Nephron (organoid): ENCODE results near the gene TPK1.

Source experiments
- H3K27ac Mint-ChIP-seq, 3 experiments: 2 replicates each; pipeline ENCODE4 v1.8.0; 2020; ENCODE audit warnings: mixed read lengths in 3 of 3, mild to moderate bottlenecking in 2 of 3, moderate library complexity in 1 of 3
- H3K27me3 Mint-ChIP-seq: 2 replicates; pipeline ENCODE4 v1.8.0; 2021; ENCODE audit warnings: low read depth, mild to moderate bottlenecking, moderate library complexity, mixed read lengths
- H3K36me3 Mint-ChIP-seq: 2 replicates; pipeline ENCODE4 v1.8.0; 2020; ENCODE audit warnings: low read depth, mixed read lengths
- H3K4me1 Mint-ChIP-seq: 2 replicates; pipeline ENCODE4 v1.8.0; 2020; ENCODE audit warnings: mixed read lengths
- H3K4me3 Mint-ChIP-seq, 3 experiments: 2 replicates each; pipeline ENCODE4 v1.8.0; 2020; ENCODE audit warnings: mild to moderate bottlenecking in 3 of 3, mixed read lengths in 3 of 3, moderate library complexity in 2 of 3
- H3K9me3 Mint-ChIP-seq: 2 replicates; pipeline ENCODE4 v1.8.0; 2020; ENCODE audit warnings: mixed read lengths
- TF ChIP-seq, protein P1 (sequence below), 3 experiments: fragments of 200-600 bp; sonication (generic); IDR thresholded peaks; one replicate each; pipeline ENCODE4 v1.5.0; 2021; ENCODE audit warnings: antibody characterized with exemption in 3 of 3; ENCODE audit not compliant: unreplicated experiment in 3 of 3

TPK1 gene

DNA sequence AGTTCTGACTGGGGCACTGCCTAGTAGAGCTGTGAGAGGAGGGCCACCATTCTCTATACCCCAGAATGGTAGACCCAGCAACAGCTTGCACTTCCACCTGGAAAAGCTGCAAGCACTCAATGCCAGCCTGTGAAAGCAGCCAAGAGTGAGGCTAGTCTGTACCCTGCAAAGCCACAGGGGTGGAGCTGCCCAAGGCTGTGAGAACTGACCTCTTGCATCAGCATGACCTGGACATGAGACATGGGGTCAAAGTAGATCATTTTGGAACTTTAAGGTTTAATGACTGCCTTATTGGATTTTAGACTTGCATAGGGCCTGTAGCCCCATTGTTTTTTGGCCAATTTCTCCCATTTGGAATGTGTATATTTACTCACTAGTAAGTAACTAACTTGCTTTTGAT is 206.3 kb downstream of the TPK1 start:
- H3K4me1 Mint-ChIP-seq, result no peaks in the 10 kb centered on the region
- no peak overlapping the region for H3K4me3 Mint-ChIP-seq
- no peak overlapping the region for H3K27ac Mint-ChIP-seq
- H3K27me3 Mint-ChIP-seq, result no peaks in the 10 kb centered on the region
- H3K9me3 Mint-ChIP-seq, result peaks cover 5% of the 10 kb centered on the region
- H3K36me3 Mint-ChIP-seq, result peaks cover 5% of the 10 kb centered on the region
- TF ChIP-seq, protein P1, sequence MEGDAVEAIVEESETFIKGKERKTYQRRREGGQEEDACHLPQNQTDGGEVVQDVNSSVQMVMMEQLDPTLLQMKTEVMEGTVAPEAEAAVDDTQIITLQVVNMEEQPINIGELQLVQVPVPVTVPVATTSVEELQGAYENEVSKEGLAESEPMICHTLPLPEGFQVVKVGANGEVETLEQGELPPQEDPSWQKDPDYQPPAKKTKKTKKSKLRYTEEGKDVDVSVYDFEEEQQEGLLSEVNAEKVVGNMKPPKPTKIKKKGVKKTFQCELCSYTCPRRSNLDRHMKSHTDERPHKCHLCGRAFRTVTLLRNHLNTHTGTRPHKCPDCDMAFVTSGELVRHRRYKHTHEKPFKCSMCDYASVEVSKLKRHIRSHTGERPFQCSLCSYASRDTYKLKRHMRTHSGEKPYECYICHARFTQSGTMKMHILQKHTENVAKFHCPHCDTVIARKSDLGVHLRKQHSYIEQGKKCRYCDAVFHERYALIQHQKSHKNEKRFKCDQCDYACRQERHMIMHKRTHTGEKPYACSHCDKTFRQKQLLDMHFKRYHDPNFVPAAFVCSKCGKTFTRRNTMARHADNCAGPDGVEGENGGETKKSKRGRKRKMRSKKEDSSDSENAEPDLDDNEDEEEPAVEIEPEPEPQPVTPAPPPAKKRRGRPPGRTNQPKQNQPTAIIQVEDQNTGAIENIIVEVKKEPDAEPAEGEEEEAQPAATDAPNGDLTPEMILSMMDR (IDR thresholded peaks at IDR 0.05; ENCODE audit: unreplicated experiment in 3 of 3), result no peak

DNA sequence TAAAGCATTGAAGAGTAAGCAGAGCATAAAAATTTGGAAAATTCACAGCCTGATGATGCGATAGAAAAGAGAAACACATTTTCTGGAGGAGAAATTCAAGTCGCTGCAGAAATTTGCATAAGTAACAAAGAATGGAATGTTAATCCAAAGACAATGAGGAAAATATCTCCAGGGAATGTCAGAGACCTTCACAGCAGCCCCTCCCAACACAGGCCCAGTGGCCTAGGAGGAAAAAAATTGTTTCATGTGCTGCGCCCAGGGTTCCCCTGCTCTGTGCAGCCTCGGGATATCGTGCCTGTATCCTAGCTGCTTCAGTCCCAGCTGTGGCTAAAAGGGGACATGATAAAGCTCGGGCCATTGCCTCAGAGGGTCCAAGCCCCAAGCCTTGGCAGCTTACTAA is 206.8 kb downstream of the TPK1 start:
- Mint-ChIP-seq H3K27me3 (no peaks in the 10 kb centered on the region), H3K36me3 (peaks cover 5% of the 10 kb centered on the region), H3K9me3 (peaks cover 5% of the 10 kb centered on the region), H3K4me1 (no peaks in the 10 kb centered on the region), H3K4me3 (no peak overlapping the region), H3K27ac (no peak overlapping the region)
- TF ChIP-seq, protein P1 (IDR thresholded peaks at IDR 0.05; ENCODE audit: unreplicated experiment in 3 of 3), result no peak

DNA sequence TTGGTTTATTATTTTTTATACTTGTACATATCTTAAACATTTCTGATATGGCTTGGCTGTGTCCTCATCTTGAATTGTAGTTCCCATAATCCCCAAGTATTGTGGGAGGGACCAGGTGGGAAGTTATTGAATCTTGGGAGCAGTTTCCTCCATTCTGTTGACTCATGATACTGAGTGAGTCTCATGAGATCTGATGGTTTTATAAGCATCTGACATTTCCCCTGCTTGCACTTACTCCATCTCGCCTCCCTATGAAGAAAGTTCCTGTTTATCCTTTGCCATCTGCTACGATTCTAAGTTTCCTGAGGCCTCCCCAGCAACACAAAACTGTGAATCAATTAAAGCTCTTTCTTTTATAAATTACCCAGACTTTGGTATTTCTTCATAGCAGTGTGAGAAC is 207.7 kb downstream of the TPK1 start:
- Mint-ChIP-seq H3K4me3 (no peak overlapping the region), H3K27ac (no peak overlapping the region), H3K9me3 (peaks cover 5% of the 10 kb centered on the region), H3K4me1 (no peaks in the 10 kb centered on the region), H3K36me3 (peaks cover 5% of the 10 kb centered on the region), H3K27me3 (no peaks in the 10 kb centered on the region)
- TF ChIP-seq, protein P1 (IDR thresholded peaks at IDR 0.05; ENCODE audit: unreplicated experiment in 3 of 3), result no peak

DNA sequence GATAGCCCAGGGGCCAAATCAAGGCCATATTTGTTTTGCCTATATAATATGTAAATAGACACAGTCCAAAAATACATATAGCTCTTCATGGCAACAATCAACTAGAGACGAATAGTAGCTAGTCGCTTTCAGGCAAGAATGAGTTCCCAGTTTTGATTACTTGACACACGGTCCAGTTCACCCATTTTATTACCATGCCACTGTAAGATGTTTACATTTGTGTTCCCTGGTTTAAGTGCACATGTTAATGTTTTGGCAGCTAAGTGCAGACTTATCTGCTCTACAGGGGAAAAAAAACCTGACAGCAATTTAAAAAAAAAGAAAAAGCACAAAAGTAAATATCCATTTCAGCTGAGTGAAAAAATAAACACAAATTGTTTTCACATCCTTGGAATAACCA is 213.1 kb downstream of the TPK1 start:
- no peak overlapping the region for H3K27ac Mint-ChIP-seq
- no peaks in the 10 kb centered on the region for H3K27me3 Mint-ChIP-seq
- no peaks in the 10 kb centered on the region for H3K4me1 Mint-ChIP-seq
- TF ChIP-seq, protein P1 (IDR thresholded peaks at IDR 0.05; ENCODE audit: unreplicated experiment in 3 of 3), result no peak
- H3K9me3 Mint-ChIP-seq, result peaks cover 3% of the 10 kb centered on the region
- peaks cover 5% of the 10 kb centered on the region for H3K36me3 Mint-ChIP-seq
- H3K4me3 Mint-ChIP-seq, result no peak overlapping the region

DNA sequence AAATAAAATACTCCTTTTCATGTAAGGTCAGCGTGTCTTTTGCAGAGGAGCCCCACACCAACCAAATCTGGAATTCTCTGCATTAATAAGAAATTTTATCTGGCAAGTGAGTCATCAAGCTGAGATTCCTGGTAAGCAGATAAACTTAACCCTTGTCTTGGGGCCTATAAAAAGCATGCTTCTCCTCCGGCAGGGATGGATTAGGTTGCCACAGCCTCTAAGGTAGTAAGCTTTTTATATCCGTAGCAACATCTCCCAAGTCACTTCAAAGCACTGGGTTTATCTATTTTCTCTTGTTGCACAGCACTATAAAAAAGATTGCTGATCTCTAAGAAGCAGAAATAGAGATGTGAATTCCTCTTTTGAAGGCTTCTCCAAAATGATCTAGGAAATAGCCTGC is 229.6 kb downstream of the TPK1 start:
- H3K36me3 Mint-ChIP-seq, result no peaks in the 10 kb centered on the region
- TF ChIP-seq, protein P1 (IDR thresholded peaks at IDR 0.05; ENCODE audit: unreplicated experiment in 3 of 3), result no peak
- H3K4me3 Mint-ChIP-seq, result no peak overlapping the region
- H3K27me3 Mint-ChIP-seq, result no peaks in the 10 kb centered on the region
- H3K9me3 Mint-ChIP-seq, result peaks cover under 1% of the 10 kb centered on the region
- H3K4me1 Mint-ChIP-seq, result no peaks in the 10 kb centered on the region
- no peak overlapping the region for H3K27ac Mint-ChIP-seq

DNA sequence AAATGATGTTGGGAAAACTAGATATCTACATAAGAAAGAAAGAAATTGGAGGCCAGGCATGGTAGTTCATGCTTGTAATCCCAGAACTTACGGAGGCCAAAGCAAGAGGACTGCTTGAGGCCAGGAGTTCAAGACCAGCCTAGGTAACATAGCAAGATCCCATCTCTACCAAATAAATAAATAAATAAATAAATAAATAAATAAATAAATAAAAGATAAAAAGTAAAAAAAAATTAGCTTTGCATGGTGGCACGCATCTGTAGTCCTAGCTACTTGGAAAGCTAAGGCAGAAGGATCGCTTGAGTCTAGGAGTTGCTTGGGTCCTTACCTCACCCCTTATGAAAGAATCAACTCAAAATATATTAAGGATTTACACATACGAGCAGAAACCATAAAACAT is 238.9 kb downstream of the TPK1 start:
- no peaks in the 10 kb centered on the region for H3K4me1 Mint-ChIP-seq
- TF ChIP-seq, protein P1 (IDR thresholded peaks at IDR 0.05; ENCODE audit: unreplicated experiment in 3 of 3), result no peak
- H3K36me3 Mint-ChIP-seq, result no peaks in the 10 kb centered on the region
- no peak overlapping the region for H3K4me3 Mint-ChIP-seq
- H3K9me3 Mint-ChIP-seq, result peaks cover 27% of the 10 kb centered on the region
- H3K27ac Mint-ChIP-seq, result no peak overlapping the region
- no peaks in the 10 kb centered on the region for H3K27me3 Mint-ChIP-seq
